ENCODE measurements around the gene FMN1. TPM values are rescaled to one million over a fixed set of nuclear protein-coding genes. Genes with fewer than 3 reads are reported as not detected.

The FMN1 gene
- total RNA-seq, 1 donor from 2014 or later: 4.2 TPM

DNA sequence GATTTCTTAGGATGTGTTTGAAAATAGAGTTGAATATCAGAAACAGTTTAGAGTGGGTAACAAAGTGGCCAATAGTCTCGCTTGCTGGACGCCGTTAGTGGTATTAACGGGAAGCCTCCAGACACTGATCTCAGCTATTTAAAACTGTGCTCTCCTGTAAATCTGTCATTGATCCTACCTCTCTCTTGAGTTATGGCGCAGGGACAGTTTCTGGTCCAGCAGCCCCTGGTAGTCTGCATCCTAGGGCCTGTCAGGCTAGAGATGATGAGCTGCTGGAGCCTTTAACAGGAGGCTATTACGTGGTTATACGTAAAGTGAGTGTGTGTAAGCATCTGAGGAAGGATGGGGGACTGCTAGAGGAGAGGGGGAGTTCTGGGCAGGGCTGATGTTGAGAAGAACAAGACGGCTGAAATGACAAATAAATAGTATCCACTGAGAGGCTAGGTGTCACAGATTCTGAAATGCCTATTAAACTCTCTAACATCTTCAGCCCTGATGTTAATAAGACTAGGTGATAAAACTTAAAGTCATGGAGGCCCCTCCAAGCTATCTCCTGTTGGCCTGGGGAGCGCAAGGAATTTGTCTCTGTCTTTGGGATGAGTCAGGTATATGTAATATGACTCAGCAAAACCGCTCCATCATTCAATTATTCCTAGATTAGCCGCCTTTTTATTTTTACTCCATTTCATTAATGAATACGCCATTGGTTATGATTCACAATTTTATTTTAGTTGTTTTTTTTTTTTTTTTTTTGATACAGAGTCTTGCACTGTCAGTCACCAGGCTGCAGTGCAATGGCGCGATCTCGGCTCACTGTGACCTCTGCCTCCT is 321.0 kb downstream of the FMN1 start:
- TF ChIP-seq, protein P1, sequence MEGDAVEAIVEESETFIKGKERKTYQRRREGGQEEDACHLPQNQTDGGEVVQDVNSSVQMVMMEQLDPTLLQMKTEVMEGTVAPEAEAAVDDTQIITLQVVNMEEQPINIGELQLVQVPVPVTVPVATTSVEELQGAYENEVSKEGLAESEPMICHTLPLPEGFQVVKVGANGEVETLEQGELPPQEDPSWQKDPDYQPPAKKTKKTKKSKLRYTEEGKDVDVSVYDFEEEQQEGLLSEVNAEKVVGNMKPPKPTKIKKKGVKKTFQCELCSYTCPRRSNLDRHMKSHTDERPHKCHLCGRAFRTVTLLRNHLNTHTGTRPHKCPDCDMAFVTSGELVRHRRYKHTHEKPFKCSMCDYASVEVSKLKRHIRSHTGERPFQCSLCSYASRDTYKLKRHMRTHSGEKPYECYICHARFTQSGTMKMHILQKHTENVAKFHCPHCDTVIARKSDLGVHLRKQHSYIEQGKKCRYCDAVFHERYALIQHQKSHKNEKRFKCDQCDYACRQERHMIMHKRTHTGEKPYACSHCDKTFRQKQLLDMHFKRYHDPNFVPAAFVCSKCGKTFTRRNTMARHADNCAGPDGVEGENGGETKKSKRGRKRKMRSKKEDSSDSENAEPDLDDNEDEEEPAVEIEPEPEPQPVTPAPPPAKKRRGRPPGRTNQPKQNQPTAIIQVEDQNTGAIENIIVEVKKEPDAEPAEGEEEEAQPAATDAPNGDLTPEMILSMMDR (IDR thresholded peaks at IDR 0.05): no peak
- Mint-ChIP-seq H3K36me3 (ENCODE audit: unreplicated experiment) (no peaks in the 10 kb centered on the region), H3K27ac (ENCODE audit: unreplicated experiment) (peak overlapping the region; percentile 75)

DNA sequence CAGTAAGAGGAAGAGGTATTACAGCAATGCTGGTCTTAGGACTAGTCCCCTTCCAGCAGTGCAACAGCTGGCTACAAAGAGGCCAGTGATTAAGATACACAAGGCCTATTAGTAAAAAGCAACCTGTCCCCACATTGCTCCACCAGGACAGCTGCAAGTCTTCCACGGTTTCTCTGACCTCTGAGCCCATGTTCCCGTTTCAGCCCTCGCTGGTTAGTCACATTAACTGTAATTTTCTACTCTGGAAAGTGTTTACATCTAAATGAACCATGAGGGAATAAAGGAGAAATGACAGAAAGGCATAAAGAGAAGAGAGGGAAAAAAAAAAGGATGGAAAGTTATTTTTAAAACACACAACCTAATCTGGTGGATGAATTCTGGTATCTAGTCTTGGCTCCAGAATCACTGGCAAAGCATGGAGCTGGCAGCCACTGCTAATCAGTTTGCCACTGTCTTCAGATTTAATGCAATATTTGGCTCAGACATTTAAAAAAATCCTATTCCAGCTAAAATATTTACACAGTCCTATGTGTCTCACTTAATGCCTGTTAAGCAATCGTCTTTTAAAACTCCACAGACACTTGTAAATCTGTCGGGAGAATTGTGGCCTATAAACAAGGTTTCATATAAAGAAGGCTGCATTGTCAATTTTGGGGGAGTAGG is 321.8 kb downstream of the FMN1 start:
- no peak for DNase-seq (ENCODE audit: extremely low spot score, unreplicated experiment)
- no peaks in the 10 kb centered on the region for H3K27me3 Mint-ChIP-seq (ENCODE audit: unreplicated experiment)
- peak overlapping the region; percentile 75 for H3K27ac Mint-ChIP-seq (ENCODE audit: unreplicated experiment)
- peaks cover 44% of the 10 kb centered on the region for H3K4me1 Mint-ChIP-seq (ENCODE audit: unreplicated experiment)
- no peaks in the 10 kb centered on the region for H3K9me3 Mint-ChIP-seq (ENCODE audit: unreplicated experiment)
- no peaks in the 10 kb centered on the region for H3K36me3 Mint-ChIP-seq (ENCODE audit: unreplicated experiment)
- TF ChIP-seq, protein P1 (IDR thresholded peaks at IDR 0.05): no peak
- no peak overlapping the region for H3K4me3 Mint-ChIP-seq (ENCODE audit: unreplicated experiment)

More for the DNA sequence above, 321.0 kb downstream of the FMN1 start:
- H3K9me3 Mint-ChIP-seq (ENCODE audit: unreplicated experiment): no peaks in the 10 kb centered on the region
- H3K4me1 Mint-ChIP-seq (ENCODE audit: unreplicated experiment): peaks cover 47% of the 10 kb centered on the region
- no peak overlapping the region for H3K4me3 Mint-ChIP-seq (ENCODE audit: unreplicated experiment)
- no peak for DNase-seq (ENCODE audit: extremely low spot score, unreplicated experiment)
- H3K27me3 Mint-ChIP-seq (ENCODE audit: unreplicated experiment): no peaks in the 10 kb centered on the region

DNA sequence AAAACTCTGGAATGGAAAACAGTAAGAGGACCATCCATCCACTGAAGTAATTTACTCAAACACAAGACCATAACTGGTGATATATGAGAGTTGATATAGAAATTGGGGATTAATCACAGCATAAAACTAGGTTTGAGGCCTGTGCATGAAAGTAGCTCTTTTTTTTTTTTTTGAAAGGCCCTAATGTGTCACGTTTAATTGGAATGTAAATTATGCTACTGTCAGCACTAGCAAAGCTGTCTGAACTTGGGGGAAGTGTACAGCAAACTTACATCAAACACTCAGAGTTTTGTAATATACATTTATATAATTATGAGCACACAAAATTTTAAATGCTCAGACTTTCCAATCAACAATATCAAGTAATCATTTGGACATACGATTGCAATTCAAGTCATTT is 322.6 kb downstream of the FMN1 start:
- peak overlapping the region; percentile 75 for H3K27ac Mint-ChIP-seq (ENCODE audit: unreplicated experiment)
- peaks cover 53% of the 10 kb centered on the region for H3K4me1 Mint-ChIP-seq (ENCODE audit: unreplicated experiment)
- no peaks in the 10 kb centered on the region for H3K9me3 Mint-ChIP-seq (ENCODE audit: unreplicated experiment)
- no peaks in the 10 kb centered on the region for H3K27me3 Mint-ChIP-seq (ENCODE audit: unreplicated experiment)
- TF ChIP-seq, protein P1 (IDR thresholded peaks at IDR 0.05): no peak
- no peak overlapping the region for H3K4me3 Mint-ChIP-seq (ENCODE audit: unreplicated experiment)
- no peaks in the 10 kb centered on the region for H3K36me3 Mint-ChIP-seq (ENCODE audit: unreplicated experiment)
- DNase-seq (ENCODE audit: extremely low spot score, unreplicated experiment): no peak

DNA sequence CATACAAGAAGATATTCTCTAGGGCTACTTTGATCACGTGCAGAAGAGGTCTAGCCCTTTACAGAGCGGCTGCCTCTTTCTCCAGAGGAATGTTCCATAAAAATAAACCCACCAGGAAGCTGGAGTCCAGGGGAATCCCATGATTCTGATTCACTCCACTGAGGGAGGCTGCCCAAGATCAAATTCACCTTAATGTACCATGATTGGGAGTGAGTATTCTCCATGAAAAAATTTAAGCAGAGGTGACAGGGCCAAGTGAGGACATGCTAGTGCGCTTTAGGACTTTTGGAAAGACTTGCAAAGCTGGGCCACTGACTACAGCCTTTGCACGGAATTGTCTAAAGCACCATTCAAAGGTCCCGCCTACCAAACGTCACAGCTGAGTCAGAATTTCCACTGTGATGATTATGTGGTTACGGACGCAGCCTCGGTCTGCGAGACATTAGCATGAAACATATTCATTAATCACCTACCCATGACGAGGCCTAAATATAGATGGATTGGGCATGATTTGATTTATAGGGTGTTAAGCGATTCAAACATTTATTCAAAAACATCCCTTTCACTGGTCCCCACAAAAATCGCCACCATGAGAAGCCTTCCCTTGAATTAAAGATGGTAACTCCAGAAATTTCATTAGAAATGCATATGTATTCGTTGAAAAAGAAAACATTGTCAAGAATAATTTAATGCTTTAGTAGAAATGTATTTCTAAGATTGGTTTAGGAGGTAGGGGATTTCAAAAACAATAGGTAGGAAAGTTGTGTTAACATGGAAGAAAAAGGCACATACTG is 324.1 kb downstream of the FMN1 start:
- peak; percentile 89 for DNase-seq (ENCODE audit: extremely low spot score, unreplicated experiment)
- H3K27ac Mint-ChIP-seq (ENCODE audit: unreplicated experiment): peak overlapping the region; percentile 93
- TF ChIP-seq, protein P1 (IDR thresholded peaks at IDR 0.05): no peak
- no peaks in the 10 kb centered on the region for H3K36me3 Mint-ChIP-seq (ENCODE audit: unreplicated experiment)
- no peaks in the 10 kb centered on the region for H3K27me3 Mint-ChIP-seq (ENCODE audit: unreplicated experiment)
- peaks cover 61% of the 10 kb centered on the region for H3K4me1 Mint-ChIP-seq (ENCODE audit: unreplicated experiment)
- H3K9me3 Mint-ChIP-seq (ENCODE audit: unreplicated experiment): no peaks in the 10 kb centered on the region
- no peak overlapping the region for H3K4me3 Mint-ChIP-seq (ENCODE audit: unreplicated experiment)

Measured in osteocyte (in vitro differentiated cells).